DOHH2 (cell line): ENCODE results near the gene DCDC1.
A peak's percentile ranks its signal among the peaks of the same experiment; 100 is the strongest.

Source experiments
- H3F3A ChIP-seq: fragments of 200-600 bp; sonication (generic), shearing (Covaris generic); 2 replicates; pipeline ENCODE4 v1.6.0; 2016; ENCODE audit warnings: antibody characterized with exemption, mild to moderate bottlenecking; ENCODE audit not compliant: control insufficient read depth, insufficient read depth
- H3K27ac ChIP-seq: fragments of 200-600 bp; sonication (generic); 2 replicates; pipeline ENCODE4 v1.5.1; 2014; ENCODE audit warnings: low read depth, mild to moderate bottlenecking, low read length, moderate library complexity
- H3K27me3 ChIP-seq: fragments of 200-600 bp; sonication (generic); 2 replicates; pipeline ENCODE4 v1.6.1; 2014; ENCODE audit warnings: mild to moderate bottlenecking, low read length, mixed read lengths; ENCODE audit not compliant: control insufficient read depth
- H3K36me3 ChIP-seq: fragments of 200-600 bp; sonication (generic); 2 replicates; pipeline ENCODE4 v1.6.1; 2014; ENCODE audit warnings: mild to moderate bottlenecking, low read length, moderate library complexity, mixed read lengths; ENCODE audit not compliant: control insufficient read depth
- H3K4me1 ChIP-seq: fragments of 200-600 bp; sonication (generic); 2 replicates; pipeline ENCODE4 v1.6.1; 2014; ENCODE audit warnings: mild to moderate bottlenecking, low read length, mixed read lengths; ENCODE audit not compliant: control insufficient read depth
- H3K4me2 ChIP-seq: fragments of 200-600 bp; sonication (generic); 2 replicates; pipeline ENCODE4 v1.6.0; 2014; ENCODE audit warnings: mild to moderate bottlenecking, low read length, moderate library complexity
- H3K4me3 ChIP-seq: fragments of 200-600 bp; sonication (generic); 2 replicates; pipeline ENCODE4 v1.5.1; 2014; ENCODE audit warnings: mild to moderate bottlenecking, low read length, mixed read lengths
- H3K79me2 ChIP-seq: fragments of 200-600 bp; sonication (generic); 2 replicates; pipeline ENCODE4 v1.6.1; 2014; ENCODE audit warnings: mild to moderate bottlenecking, low read length, mixed read lengths; ENCODE audit not compliant: control insufficient read depth
- H3K9me2 ChIP-seq: fragments of 200-600 bp; sonication (generic); replicated peaks from 2 replicates; pipeline ENCODE4 v1.6.1; 2014; ENCODE audit warnings: mild to moderate bottlenecking, low read length, mixed read lengths; ENCODE audit not compliant: control insufficient read depth
- H3K9me3 ChIP-seq: fragments of 200-600 bp; sonication (generic); 2 replicates; pipeline ENCODE4 v1.6.1; 2014; ENCODE audit warnings: antibody characterized with exemption, low read length, mixed read lengths; ENCODE audit not compliant: control insufficient read depth, insufficient read depth
- H4K20me1 ChIP-seq: fragments of 200-600 bp; sonication (generic); 2 replicates; pipeline ENCODE4 v1.6.0; 2014; ENCODE audit warnings: low read depth, mild to moderate bottlenecking, antibody characterized with exemption, low read length, moderate library complexity; ENCODE audit not compliant: control insufficient read depth, insufficient read depth
- CTCF ChIP-seq: fragments of 200-600 bp; sonication (generic); IDR thresholded peaks from one replicate; pipeline ENCODE4 v1.5.1; 2014; ENCODE audit warnings: antibody characterized with exemption, mild to moderate bottlenecking, low read depth, low read length; ENCODE audit not compliant: poor library complexity, severe bottlenecking
- EZH2phosphoT487 ChIP-seq: fragments of 200-600 bp; sonication (generic); IDR thresholded peaks from 2 replicates; pipeline ENCODE4 v1.6.1; 2017; ENCODE audit warnings: borderline replicate concordance, mild to moderate bottlenecking, antibody characterized with exemption, low read length, moderate library complexity, mixed read lengths

DCDC1 gene

GRCh38 chr11:30914143-30914762 is 455.3 kb downstream of the DCDC1 start:
- Histone ChIP-seq H3K27me3 (no peaks in the 10 kb centered on the region; the same call in 1 of the 2 replicates), H3K36me3 (no peaks in the 10 kb centered on the region), H3K4me1 (no peaks in the 10 kb centered on the region), H3K27ac (no peak overlapping the region), H3K4me2 (no peak overlapping the region), H3K4me3 (no peak overlapping the region), H3K9me2 (no peaks in the 10 kb centered on the region), H3F3A (no peaks in the 10 kb centered on the region), H3K9me3 (no peaks in the 10 kb centered on the region), H3K79me2 (no peaks in the 10 kb centered on the region), H4K20me1 (no peaks in the 10 kb centered on the region)
- peak; percentile 16 for TF ChIP-seq CTCF
- TF ChIP-seq EZH2phosphoT487 = no peak

GRCh38 chr11:30911247-30911646 is 458.3 kb downstream of the DCDC1 start:
- Histone ChIP-seq H3F3A (no peaks in the 10 kb centered on the region), H3K27me3 (no peaks in the 10 kb centered on the region; the same call in 1 of the 2 replicates), H4K20me1 (no peaks in the 10 kb centered on the region), H3K36me3 (no peaks in the 10 kb centered on the region), H3K9me3 (no peaks in the 10 kb centered on the region), H3K4me2 (no peak overlapping the region), H3K79me2 (no peaks in the 10 kb centered on the region), H3K27ac (no peak overlapping the region), H3K4me1 (no peaks in the 10 kb centered on the region), H3K9me2 (no peaks in the 10 kb centered on the region), H3K4me3 (no peak overlapping the region)
- no peak for TF ChIP-seq EZH2phosphoT487
- TF ChIP-seq CTCF = no peak

- Histone ChIP-seq H3K27ac (no peak overlapping the region), H3K27me3 (no peaks in the 10 kb centered on the region), H3K4me2 (no peak overlapping the region), H3F3A (no peaks in the 10 kb centered on the region), H3K4me3 (no peak overlapping the region), H3K9me3 (no peaks in the 10 kb centered on the region), H3K36me3 (no peaks in the 10 kb centered on the region), H3K79me2 (no peaks in the 10 kb centered on the region), H3K4me1 (no peaks in the 10 kb centered on the region), H4K20me1 (no peaks in the 10 kb centered on the region), H3K9me2 (no peaks in the 10 kb centered on the region)
- TF ChIP-seq EZH2phosphoT487 (no peak), CTCF (no peak)
Observed at GRCh38 chr11:30908857-30909256, 460.7 kb downstream of the DCDC1 start.
